B cell (primary cell): ENCODE data around the gene STK17A. TPM values are rescaled to one million over a fixed set of nuclear protein-coding genes. Genes with fewer than 3 reads are reported as not detected.

Experiments
- ATAC-seq: fragments of 200-7000 bp; cut with Tn5 transposase; one replicate; pipeline ENCODE4 v1.10.0; 2021; ENCODE audit warnings: low read depth, mild to moderate bottlenecking, moderate number of reproducible peaks, moderate library complexity
- CTCF ChIA-PET: fragments of 350-600 bp; sonication (Branson Sonifier 250); formaldehyde crosslinking; loops from one replicate; lab custom pipeline; 2021; ENCODE audit warnings: antibody characterized with exemption, inconsistent platforms; lab: Charles Lee
- POLR2A ChIA-PET: fragments of 350-600 bp; sonication (Branson Sonifier 250); formaldehyde crosslinking; loops from one replicate; lab custom pipeline; 2021; ENCODE audit warnings: antibody characterized with exemption; lab: Charles Lee
- DNase-seq: peaks from one replicate; pipeline ENCODE4 v3.0.0; 2013
- H2AFZ ChIP-seq: 2 replicates; pipeline ENCODE4 v1.6.1; 2012; ENCODE audit warnings: mild to moderate bottlenecking, low read depth, low read length; ENCODE audit not compliant: insufficient read depth, poor library complexity, severe bottlenecking
- H3K27ac ChIP-seq, 2 donors: 1 replicate in 1 of 2; 2 replicates in 1 of 2; pipeline ENCODE4 v1.5.1; 2012 to 2013; ENCODE audit warnings: low read length in 2 of 2, mild to moderate bottlenecking in 2 of 2, moderate library complexity in 1 of 2
- H3K27me3 ChIP-seq, 4 experiments: fragments of 200-600 bp in 1 of 4; sonication (generic) in 1 of 4; replicated peaks in 1 of 4; 1 replicate in 2 of 4; 2 replicates in 2 of 4; pipeline versions ENCODE4 v1.6.1 to v1.7.0; 2013 to 2016; ENCODE audit warnings: low read length in 3 of 4, mild to moderate bottlenecking in 2 of 4, mixed read lengths in 1 of 4, moderate library complexity in 1 of 4; ENCODE audit not compliant: insufficient read depth in 4 of 4, control insufficient read depth in 3 of 4; ENCODE audit errors: control extremely low read depth in 1 of 4
- H3K36me3 ChIP-seq, 2 experiments: replicated peaks in 1 of 2; 1 replicate in 1 of 2; 2 replicates in 1 of 2; pipeline versions ENCODE4 v1.6.1 to v1.7.1; 2013; ENCODE audit warnings: low read length in 1 of 2; ENCODE audit not compliant: insufficient read depth in 2 of 2, control insufficient read depth in 1 of 2; ENCODE audit errors: control extremely low read depth in 1 of 2, extremely low read depth in 1 of 2
- H3K4me1 ChIP-seq, 2 donors: fragments of 200-600 bp in 1 of 2; sonication (generic) in 1 of 2; 1 replicate in 1 of 2; 2 replicates in 1 of 2; pipeline versions ENCODE4 v1.5.1 to v1.6.1; 2013 to 2017; ENCODE audit warnings: low read length in 2 of 2; ENCODE audit not compliant: control insufficient read depth in 2 of 2, insufficient read depth in 2 of 2
- H3K4me2 ChIP-seq: replicated peaks from 2 replicates; pipeline ENCODE3; 2012; ENCODE audit warnings: mild to moderate bottlenecking, low read depth, low read length; ENCODE audit not compliant: poor library complexity, severe bottlenecking
- H3K4me3 ChIP-seq, 5 experiments: fragments of 200-600 bp in 1 of 5; sonication (generic) in 1 of 5; 1 replicate in 3 of 5; 2 replicates in 2 of 5; pipeline versions ENCODE4 v1.5.1 to v1.7.0; 2011 to 2016; ENCODE audit warnings: low read length in 4 of 5, mild to moderate bottlenecking in 4 of 5, low read depth in 2 of 5, control low read depth in 1 of 5, moderate library complexity in 1 of 5; ENCODE audit not compliant: insufficient read depth in 1 of 5; ENCODE audit errors: control extremely low read depth in 1 of 5, extremely low read depth in 1 of 5
- H3K79me2 ChIP-seq: fragments of 200-600 bp; sonication (generic); one replicate; pipeline ENCODE4 v1.6.0; 2016; ENCODE audit warnings: low read length; ENCODE audit not compliant: control insufficient read depth, insufficient read depth
- H3K9ac ChIP-seq: fragments of 200-600 bp; sonication (generic); 2 replicates; pipeline ENCODE4 v1.6.1; 2017; ENCODE audit warnings: mild to moderate bottlenecking, low read length, moderate library complexity
- H3K9me3 ChIP-seq, 3 donors: one replicate each; pipeline versions ENCODE4 v1.6.1 to v1.7.1; 2013; ENCODE audit warnings: low read length in 2 of 3; ENCODE audit not compliant: control insufficient read depth in 2 of 3, insufficient read depth in 1 of 3; ENCODE audit errors: control extremely low read depth in 1 of 3
- H4K20me1 ChIP-seq: 2 replicates; pipeline ENCODE4 v1.6.0; 2012; ENCODE audit warnings: mild to moderate bottlenecking, low read length; ENCODE audit not compliant: insufficient read depth, control insufficient read depth, poor library complexity, severe bottlenecking
- H3K27ac Mint-ChIP-seq: one replicate; pipeline ENCODE4 v1.8.0; 2021; ENCODE audit warnings: mixed read lengths
- H3K27me3 Mint-ChIP-seq: one replicate; pipeline ENCODE4 v1.8.0; 2021; ENCODE audit warnings: mixed read lengths
- H3K4me1 Mint-ChIP-seq: one replicate; pipeline ENCODE4 v1.8.0; 2021; ENCODE audit warnings: mixed read lengths
- H3K4me3 Mint-ChIP-seq: one replicate; pipeline ENCODE4 v1.8.0; 2021; ENCODE audit warnings: mixed read lengths
- H3K9me3 Mint-ChIP-seq: one replicate; pipeline ENCODE4 v1.8.0; 2022; ENCODE audit warnings: mixed read lengths; ENCODE audit not compliant: insufficient read depth
- EZH2 ChIP-seq: IDR thresholded peaks from 2 replicates; pipeline ENCODE4 v1.6.1; 2012; ENCODE audit warnings: borderline replicate concordance, low read depth, mild to moderate bottlenecking, moderate library complexity, low read length; ENCODE audit not compliant: insufficient read depth, poor library complexity, severe bottlenecking
- WGBS: methylation state at CpG from one replicate; pipeline ENCODE4 v1.1.5; 2013; ENCODE audit warnings: missing lambda C conversion rate; ENCODE audit not compliant: insufficient coverage; 5-methylcytosine and 5-hydroxymethylcytosine counted together
- intact Hi-C: fragments of 100-400 bp; cut with micrococcal nuclease; formaldehyde crosslinking; loops from one replicate; pipeline ENCODE4 v1.10.0; 2022
- polyA plus RNA-seq: library from polyadenylated mRNA; depleted of rRNA; stranded (reverse); fragments of >200 nt; gene quantifications from 2 replicates; pipeline ENCODE4 v1.2.3, GENCODE V29; 2012
- total RNA-seq, 2 donors: library from RNA; stranded (reverse); fragments of 120-200 nt in 1 of 2; gene quantifications; 1 replicate in 1 of 2; 2 replicates in 1 of 2; pipeline versions ENCODE4 v1.2.3 to v1.2.4, GENCODE V29; 2013 to 2022
- TF ChIP-seq, protein P1 (sequence below): fragments of 200-600 bp; IDR thresholded peaks from one replicate; pipeline ENCODE4 v1.8.0; 2022; ENCODE audit warnings: antibody characterized with exemption, mild to moderate bottlenecking

The STK17A gene
- total and polyA plus RNA-seq, 2 donors (not counting 1 experiment from before 2014, with no cell fraction given), result 72.8 to 111 TPM

- Mint-ChIP-seq H3K27me3 (no peaks in the 10 kb centered on the region), H3K9me3 (no peaks in the 10 kb centered on the region), H3K4me3 (no peak overlapping the region), H3K27ac (peak overlapping the region; percentile 69), H3K4me1 (peaks cover 36% of the 10 kb centered on the region)
- Histone ChIP-seq H3K9ac (no peak overlapping the region), H3K36me3 (peaks cover 11 to 80% of the 10 kb centered on the region in 2 experiments), H4K20me1 (peaks cover 58% of the 10 kb centered on the region), H3K4me2 (no peak overlapping the region), H3K27me3 (no peaks in the 10 kb centered on the region), H3K4me1 (peaks cover 62 to 64% of the 10 kb centered on the region in 2 donors), H2AFZ (no peak overlapping the region), H3K79me2 (peaks cover 98% of the 10 kb centered on the region), H3K27ac (peak overlapping the region in 1 of 2 donors; percentile 75), H3K9me3 (no peaks in the 10 kb centered on the region), H3K4me3 (no peak overlapping the region)
- CTCF ChIA-PET, result interaction anchor here (0.6 to 1.9 kb wide), 7 partner anchors 10 to 85 kb away, joined by 3 to 6 read pairs (median 3); partner anchors contain the start of gene STK17A
- intact Hi-C loops, result no loop called here
- TF ChIP-seq, protein P1, sequence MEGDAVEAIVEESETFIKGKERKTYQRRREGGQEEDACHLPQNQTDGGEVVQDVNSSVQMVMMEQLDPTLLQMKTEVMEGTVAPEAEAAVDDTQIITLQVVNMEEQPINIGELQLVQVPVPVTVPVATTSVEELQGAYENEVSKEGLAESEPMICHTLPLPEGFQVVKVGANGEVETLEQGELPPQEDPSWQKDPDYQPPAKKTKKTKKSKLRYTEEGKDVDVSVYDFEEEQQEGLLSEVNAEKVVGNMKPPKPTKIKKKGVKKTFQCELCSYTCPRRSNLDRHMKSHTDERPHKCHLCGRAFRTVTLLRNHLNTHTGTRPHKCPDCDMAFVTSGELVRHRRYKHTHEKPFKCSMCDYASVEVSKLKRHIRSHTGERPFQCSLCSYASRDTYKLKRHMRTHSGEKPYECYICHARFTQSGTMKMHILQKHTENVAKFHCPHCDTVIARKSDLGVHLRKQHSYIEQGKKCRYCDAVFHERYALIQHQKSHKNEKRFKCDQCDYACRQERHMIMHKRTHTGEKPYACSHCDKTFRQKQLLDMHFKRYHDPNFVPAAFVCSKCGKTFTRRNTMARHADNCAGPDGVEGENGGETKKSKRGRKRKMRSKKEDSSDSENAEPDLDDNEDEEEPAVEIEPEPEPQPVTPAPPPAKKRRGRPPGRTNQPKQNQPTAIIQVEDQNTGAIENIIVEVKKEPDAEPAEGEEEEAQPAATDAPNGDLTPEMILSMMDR, result no peak
- no peak for TF ChIP-seq EZH2
- 68% methylated on average over 3 of the region's 7 CpGs for WGBS
- POLR2A ChIA-PET, result no interaction called here
- no peak for DNase-seq
- no peak for ATAC-seq
These were observed 32.7 kb downstream of the STK17A start for GRCh38 chr7:43615558-43616145.

DNA sequence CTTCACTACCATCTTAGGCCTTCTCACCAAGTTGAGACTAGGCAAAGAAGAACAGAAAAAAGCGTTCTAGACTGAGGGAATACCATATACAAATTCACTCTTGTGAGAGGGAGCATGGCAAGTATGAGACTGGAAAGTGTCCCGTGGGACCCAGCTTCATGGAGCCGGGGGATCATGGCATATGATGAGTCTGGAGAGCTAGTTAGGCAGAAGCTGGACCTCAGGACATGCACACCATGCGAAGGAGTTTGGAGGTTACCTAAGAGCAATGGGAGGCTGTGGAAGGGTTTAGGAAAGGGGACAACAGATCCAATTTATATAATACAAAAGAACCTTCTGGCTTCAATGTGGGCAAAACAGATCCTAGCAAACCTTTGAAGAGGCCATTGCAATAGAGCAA, 34.1 kb downstream of the STK17A start:
- Histone ChIP-seq H2AFZ (no peak overlapping the region), H3K27ac (peak overlapping the region in 1 of 2 donors; percentile 56), H3K4me2 (no peak overlapping the region), H3K9ac (no peak overlapping the region), H4K20me1 (peaks cover 51% of the 10 kb centered on the region), H3K36me3 (peaks cover 7 to 82% of the 10 kb centered on the region in 2 experiments), H3K27me3 (no peaks in the 10 kb centered on the region), H3K9me3 (no peaks in the 10 kb centered on the region), H3K4me1 (peaks cover 68 to 69% of the 10 kb centered on the region in 2 donors), H3K79me2 (peaks cover 97% of the 10 kb centered on the region), H3K4me3 (no peak overlapping the region)
- DNase-seq, result no peak
- ATAC-seq, result no peak
- Mint-ChIP-seq H3K9me3 (no peaks in the 10 kb centered on the region), H3K4me1 (peaks cover 39% of the 10 kb centered on the region), H3K4me3 (no peak overlapping the region), H3K27ac (no peak overlapping the region), H3K27me3 (no peaks in the 10 kb centered on the region)
- POLR2A ChIA-PET, result no interaction called here
- CTCF ChIA-PET, result interaction anchor here (1.3 to 3.8 kb wide), 3 partner anchors 9 to 83 kb away, joined by 3 to 24 read pairs (median 9); partner anchors contain the start of gene STK17A
- WGBS, result 100% methylated on average over 1 of the region's 4 CpGs
- intact Hi-C loops, result no loop called here
- no peak for TF ChIP-seq EZH2
- TF ChIP-seq, protein P1, result no peak
